ENCODE data around the gene COQ10B. TPM values are rescaled to one million over a fixed set of nuclear protein-coding genes. Genes with fewer than 3 reads are reported as not detected.
"Not testable (repeated sequence)": the region's sequence is repeated elsewhere in the genome, so short reads cannot be mapped to it uniquely, and the experiment has no call there.

COQ10B gene
- total and polyA plus RNA-seq, 3 donors from 2014 or later, result 16.4 to 18.0 (median 17.9) TPM

DNA sequence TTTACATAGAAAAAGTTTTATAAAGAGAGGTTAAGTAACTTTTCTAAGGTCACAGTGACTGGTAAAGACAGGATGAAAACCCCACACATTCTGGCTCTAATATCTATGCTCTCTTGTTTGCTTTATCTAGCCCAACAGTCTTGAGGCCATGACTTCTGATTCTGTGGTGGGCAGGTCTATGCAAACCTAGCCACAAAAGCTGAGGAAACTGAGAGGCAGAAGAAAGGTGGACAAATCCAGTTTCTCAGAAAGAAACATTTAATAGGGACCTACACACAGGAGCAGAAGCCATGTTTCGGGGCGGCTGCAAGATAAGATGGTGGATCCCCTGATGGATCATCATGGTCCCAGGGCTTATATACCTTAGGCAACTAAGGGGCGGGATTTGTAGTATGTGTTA lies 24.4 kb downstream of the COQ10B start:
- Histone ChIP-seq H3K27me3 (no peaks in the 10 kb centered on the region), H3K4me1 (no peaks in the 10 kb centered on the region), H3K4me3 (no peak overlapping the region), H3K36me3 (ENCODE audit: low read depth, missing control alignments) (no peaks in the 10 kb centered on the region), H3K27ac (no peak overlapping the region), H3K9me3 (no peaks in the 10 kb centered on the region)
- TF ChIP-seq, protein P1, sequence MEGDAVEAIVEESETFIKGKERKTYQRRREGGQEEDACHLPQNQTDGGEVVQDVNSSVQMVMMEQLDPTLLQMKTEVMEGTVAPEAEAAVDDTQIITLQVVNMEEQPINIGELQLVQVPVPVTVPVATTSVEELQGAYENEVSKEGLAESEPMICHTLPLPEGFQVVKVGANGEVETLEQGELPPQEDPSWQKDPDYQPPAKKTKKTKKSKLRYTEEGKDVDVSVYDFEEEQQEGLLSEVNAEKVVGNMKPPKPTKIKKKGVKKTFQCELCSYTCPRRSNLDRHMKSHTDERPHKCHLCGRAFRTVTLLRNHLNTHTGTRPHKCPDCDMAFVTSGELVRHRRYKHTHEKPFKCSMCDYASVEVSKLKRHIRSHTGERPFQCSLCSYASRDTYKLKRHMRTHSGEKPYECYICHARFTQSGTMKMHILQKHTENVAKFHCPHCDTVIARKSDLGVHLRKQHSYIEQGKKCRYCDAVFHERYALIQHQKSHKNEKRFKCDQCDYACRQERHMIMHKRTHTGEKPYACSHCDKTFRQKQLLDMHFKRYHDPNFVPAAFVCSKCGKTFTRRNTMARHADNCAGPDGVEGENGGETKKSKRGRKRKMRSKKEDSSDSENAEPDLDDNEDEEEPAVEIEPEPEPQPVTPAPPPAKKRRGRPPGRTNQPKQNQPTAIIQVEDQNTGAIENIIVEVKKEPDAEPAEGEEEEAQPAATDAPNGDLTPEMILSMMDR (IDR thresholded peaks at IDR 0.05), result no peak
- TF ChIP-seq POLR2A (IDR thresholded peaks at IDR 0.05), result no peak
- intact Hi-C loops (cut with DNase I; ENCODE audit: low total_unique reads), result no loop called here
- 96 to 98% methylated on average over 3 of the region's 3 CpGs for WGBS, 2 donors
- DNase-seq, result no peak

DNA sequence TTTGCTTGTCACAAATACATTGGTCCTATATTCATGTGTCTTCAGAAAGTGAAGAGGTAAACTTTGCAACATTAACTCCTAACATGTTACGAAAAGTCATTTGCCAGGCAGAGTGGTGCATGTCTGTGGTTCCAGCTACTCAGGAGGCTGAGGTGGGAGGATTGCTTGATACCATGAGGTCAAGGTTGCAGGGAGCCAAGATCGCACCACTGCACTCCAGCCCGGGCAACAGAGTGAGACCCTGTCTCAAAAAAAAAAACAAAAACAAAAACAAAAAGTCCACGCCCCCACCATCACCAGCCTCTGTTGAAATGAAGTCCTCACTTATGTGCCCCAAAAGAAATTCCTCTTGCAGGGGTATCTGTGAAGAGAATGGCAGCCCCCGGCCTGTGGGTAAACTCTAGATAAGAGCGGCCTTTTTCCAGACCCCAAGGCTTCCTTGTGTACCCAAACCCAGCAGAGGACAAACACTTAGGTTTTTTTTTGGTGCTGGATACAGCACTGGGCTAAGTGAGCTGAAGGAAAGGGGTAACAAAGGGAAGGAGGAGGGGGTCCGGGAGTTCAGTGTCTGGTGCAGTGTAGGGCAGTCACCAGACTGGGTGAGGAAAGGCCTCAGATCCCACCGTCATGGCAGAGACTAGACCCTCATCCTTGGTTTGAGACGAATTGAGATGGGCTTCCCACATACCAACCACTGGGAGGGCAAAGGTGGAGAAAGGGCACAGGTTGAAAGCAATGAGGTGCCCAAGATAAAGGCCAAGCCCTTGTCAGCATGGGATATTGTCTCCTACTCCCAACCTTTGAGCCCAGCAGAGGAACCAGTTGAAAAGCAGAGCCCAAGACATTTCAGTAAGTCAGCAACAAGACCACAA lies 27.0 kb downstream of the COQ10B start:
- Histone ChIP-seq H3K27me3 (no peaks in the 10 kb centered on the region), H3K36me3 (ENCODE audit: low read depth, missing control alignments) (no peaks in the 10 kb centered on the region), H3K27ac (no peak overlapping the region), H3K9me3 (no peaks in the 10 kb centered on the region), H3K4me3 (no peak overlapping the region), H3K4me1 (no peaks in the 10 kb centered on the region)
- intact Hi-C loops (cut with DNase I; ENCODE audit: low total_unique reads), result no loop called here
- no peak for TF ChIP-seq POLR2A (IDR thresholded peaks at IDR 0.05)
- TF ChIP-seq, protein P1 (IDR thresholded peaks at IDR 0.05), result no peak
- DNase-seq, result no peak
- WGBS, 2 donors, result 79 to 82% methylated on average over 9 of the region's 9 CpGs

DNA sequence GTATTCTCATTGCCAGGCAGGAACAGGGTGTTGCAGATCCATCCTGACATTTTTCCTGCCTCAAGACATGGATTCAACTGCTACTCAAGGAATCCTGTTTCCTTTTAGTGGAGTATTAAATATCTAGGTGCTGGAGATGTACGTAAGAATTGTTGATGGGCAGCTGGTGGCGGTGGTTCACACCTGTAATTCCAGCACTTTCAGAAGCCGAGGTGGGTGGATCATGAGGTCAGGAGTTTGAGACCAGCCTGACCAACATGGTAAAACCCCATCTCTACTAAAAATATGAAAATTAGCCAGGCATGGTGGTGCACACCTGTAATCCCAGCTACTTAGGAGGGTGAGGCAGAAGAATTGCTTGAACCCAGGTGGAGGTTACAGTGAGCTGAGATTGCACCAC lies 30.9 kb downstream of the COQ10B start:
- H3K27me3 ChIP-seq, result not testable (repeated sequence)
- WGBS, 2 donors, result 96% methylated on average over 3 of the region's 3 CpGs

DNA sequence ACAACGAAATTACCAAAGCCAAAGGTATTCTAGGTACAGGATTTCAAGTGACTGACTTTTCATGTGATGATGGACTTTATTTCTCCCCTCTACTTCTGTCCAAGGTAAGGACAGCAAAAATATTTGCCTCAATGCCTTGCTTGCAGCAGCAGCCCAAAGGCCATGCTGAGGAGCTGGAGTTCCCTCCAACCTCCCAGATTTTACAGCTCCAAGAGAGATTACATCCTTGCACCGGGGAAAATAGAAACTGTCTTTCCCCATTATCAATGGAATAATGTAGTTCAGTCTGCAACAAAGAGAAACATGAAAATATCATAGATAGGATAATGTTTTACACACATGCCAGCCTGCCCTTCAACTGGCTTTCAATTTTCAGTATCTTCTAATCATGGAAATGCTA lies 32.8 kb downstream of the COQ10B start:
- intact Hi-C loops (cut with DNase I; ENCODE audit: low total_unique reads), result no loop called here
- no peak for TF ChIP-seq POLR2A (IDR thresholded peaks at IDR 0.05)
- 69 to 76% methylated on average over 2 of the region's 2 CpGs for WGBS, 2 donors
- H3K36me3 ChIP-seq (ENCODE audit: low read depth, missing control alignments), result no peaks in the 10 kb centered on the region
- H3K4me1 ChIP-seq, result no peaks in the 10 kb centered on the region
- H3K27me3 ChIP-seq, result no peaks in the 10 kb centered on the region
- no peak overlapping the region for H3K4me3 ChIP-seq
- no peaks in the 10 kb centered on the region for H3K9me3 ChIP-seq
- no peak for DNase-seq
- H3K27ac ChIP-seq, result no peak overlapping the region

More for the DNA sequence above, 30.9 kb downstream of the COQ10B start:
- H3K36me3 ChIP-seq (ENCODE audit: low read depth, missing control alignments); H3K4me1 ChIP-seq; H3K27ac ChIP-seq; H3K9me3 ChIP-seq; H3K4me3 ChIP-seq; intact Hi-C loops (cut with DNase I; ENCODE audit: low total_unique reads); DNase-seq: not testable (repeated sequence)

DNA sequence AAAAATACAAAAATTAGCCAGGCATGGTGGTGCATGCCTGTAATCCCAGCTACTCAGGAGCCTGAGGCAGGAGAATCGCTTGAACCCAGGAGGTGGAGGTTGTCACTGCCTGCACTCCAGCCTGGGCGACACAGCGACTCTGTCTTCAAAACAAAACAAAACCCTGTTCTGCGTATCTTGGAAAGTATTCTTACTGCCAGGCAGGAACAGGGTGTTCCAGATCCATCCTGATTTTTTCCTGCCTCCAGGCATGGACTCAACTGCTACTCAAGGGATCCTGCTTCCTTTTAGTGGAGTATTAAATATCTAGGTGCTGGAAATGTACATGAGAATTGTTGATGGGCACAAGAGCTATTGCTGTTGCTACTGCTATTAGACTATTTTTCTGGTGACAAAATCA lies 34.0 kb downstream of the COQ10B start:
- Histone ChIP-seq H3K36me3 (ENCODE audit: low read depth, missing control alignments) (no peaks in the 10 kb centered on the region), H3K27ac (peak overlapping the region in 1 of 2 donors; percentile 14)

More for the DNA sequence above, 34.0 kb downstream of the COQ10B start:
- TF ChIP-seq, protein P1 (IDR thresholded peaks at IDR 0.05), result no peak
- no peak for TF ChIP-seq POLR2A (IDR thresholded peaks at IDR 0.05)
- Histone ChIP-seq H3K9me3 (no peaks in the 10 kb centered on the region), H3K4me1 (no peaks in the 10 kb centered on the region), H3K27me3 (no peaks in the 10 kb centered on the region), H3K4me3 (no peak overlapping the region)
- 48 to 71% methylated on average over 4 of the region's 4 CpGs for WGBS, 2 donors
- intact Hi-C loops (cut with DNase I; ENCODE audit: low total_unique reads), result no loop called here
- DNase-seq, result no peak
